ENCODE measurements around the gene ASNSD1.
"Not testable (repeated sequence)": the region's sequence is repeated elsewhere in the genome, so short reads cannot be mapped to it uniquely, and the experiment has no call there.

The ASNSD1 gene

GRCh38 chr2:189648846-189649509 is 12.3 kb upstream of the ASNSD1 start:
- H3K27ac ChIP-seq (ENCODE audit: low read length): no peak overlapping the region
- H3K9ac ChIP-seq (ENCODE audit: low read length): no peak overlapping the region
- H3K36me3 ChIP-seq (replicated peaks; ENCODE audit: low read depth, low read length): no peaks in the 10 kb centered on the region
- no peak overlapping the region for H3K4me2 ChIP-seq (ENCODE audit: low read length)
- H3K4me1 ChIP-seq (ENCODE audit: low read length): no peaks in the 10 kb centered on the region
- no peaks in the 10 kb centered on the region for H3K27me3 ChIP-seq (ENCODE audit: low read depth, low read length)
- no peak overlapping the region for H2AFZ ChIP-seq (ENCODE audit: low read depth, low read length)
- H3K4me3 ChIP-seq (ENCODE audit: low read length): no peak overlapping the region
- no peak for TF ChIP-seq EZH2phosphoT487 (IDR thresholded peaks at IDR 0.05; ENCODE audit: low read depth)
- TF ChIP-seq, protein P1, sequence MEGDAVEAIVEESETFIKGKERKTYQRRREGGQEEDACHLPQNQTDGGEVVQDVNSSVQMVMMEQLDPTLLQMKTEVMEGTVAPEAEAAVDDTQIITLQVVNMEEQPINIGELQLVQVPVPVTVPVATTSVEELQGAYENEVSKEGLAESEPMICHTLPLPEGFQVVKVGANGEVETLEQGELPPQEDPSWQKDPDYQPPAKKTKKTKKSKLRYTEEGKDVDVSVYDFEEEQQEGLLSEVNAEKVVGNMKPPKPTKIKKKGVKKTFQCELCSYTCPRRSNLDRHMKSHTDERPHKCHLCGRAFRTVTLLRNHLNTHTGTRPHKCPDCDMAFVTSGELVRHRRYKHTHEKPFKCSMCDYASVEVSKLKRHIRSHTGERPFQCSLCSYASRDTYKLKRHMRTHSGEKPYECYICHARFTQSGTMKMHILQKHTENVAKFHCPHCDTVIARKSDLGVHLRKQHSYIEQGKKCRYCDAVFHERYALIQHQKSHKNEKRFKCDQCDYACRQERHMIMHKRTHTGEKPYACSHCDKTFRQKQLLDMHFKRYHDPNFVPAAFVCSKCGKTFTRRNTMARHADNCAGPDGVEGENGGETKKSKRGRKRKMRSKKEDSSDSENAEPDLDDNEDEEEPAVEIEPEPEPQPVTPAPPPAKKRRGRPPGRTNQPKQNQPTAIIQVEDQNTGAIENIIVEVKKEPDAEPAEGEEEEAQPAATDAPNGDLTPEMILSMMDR (IDR thresholded peaks at IDR 0.05; ENCODE audit: low read depth, low read length): no peak
- no peaks in the 10 kb centered on the region for H3K79me2 ChIP-seq (ENCODE audit: low read length)
- no peaks in the 10 kb centered on the region for H4K20me1 ChIP-seq (ENCODE audit: insufficient read depth, low read length)
- no peaks in the 10 kb centered on the region for H3K9me3 ChIP-seq (ENCODE audit: insufficient read depth, low read length)

- H3K36me3 ChIP-seq (replicated peaks; ENCODE audit: low read depth, low read length): no peaks in the 10 kb centered on the region
- no peaks in the 10 kb centered on the region for H3K27me3 ChIP-seq (ENCODE audit: low read depth, low read length)
- H3K9ac ChIP-seq (ENCODE audit: low read length): no peak overlapping the region
- no peak overlapping the region for H2AFZ ChIP-seq (ENCODE audit: low read depth, low read length)
- no peak overlapping the region for H3K4me3 ChIP-seq (ENCODE audit: low read length)
- H4K20me1 ChIP-seq (ENCODE audit: insufficient read depth, low read length): no peaks in the 10 kb centered on the region
- H3K27ac ChIP-seq (ENCODE audit: low read length): no peak overlapping the region
- no peaks in the 10 kb centered on the region for H3K4me1 ChIP-seq (ENCODE audit: low read length)
- no peaks in the 10 kb centered on the region for H3K9me3 ChIP-seq (ENCODE audit: insufficient read depth, low read length)
- TF ChIP-seq, protein P1 (IDR thresholded peaks at IDR 0.05; ENCODE audit: low read depth, low read length): no peak
- no peak for TF ChIP-seq EZH2phosphoT487 (IDR thresholded peaks at IDR 0.05; ENCODE audit: low read depth)
- H3K79me2 ChIP-seq (ENCODE audit: low read length): no peaks in the 10 kb centered on the region
- H3K4me2 ChIP-seq (ENCODE audit: low read length): no peak overlapping the region
Measured at GRCh38 chr2:189651284-189651683, 10.0 kb upstream of the ASNSD1 start.

GRCh38 chr2:189653464-189653863 is 7.8 kb upstream of the ASNSD1 start:
- H3K36me3 ChIP-seq (replicated peaks; ENCODE audit: low read depth, low read length); H3K27me3 ChIP-seq (ENCODE audit: low read depth, low read length); H3K9me3 ChIP-seq (ENCODE audit: insufficient read depth, low read length); H3K4me3 ChIP-seq (ENCODE audit: low read length); H2AFZ ChIP-seq (ENCODE audit: low read depth, low read length); H3K4me1 ChIP-seq (ENCODE audit: low read length); H3K4me2 ChIP-seq (ENCODE audit: low read length); H3K27ac ChIP-seq (ENCODE audit: low read length); H3K79me2 ChIP-seq (ENCODE audit: low read length); H3K9ac ChIP-seq (ENCODE audit: low read length); H4K20me1 ChIP-seq (ENCODE audit: insufficient read depth, low read length): not testable (repeated sequence)

DNA sequence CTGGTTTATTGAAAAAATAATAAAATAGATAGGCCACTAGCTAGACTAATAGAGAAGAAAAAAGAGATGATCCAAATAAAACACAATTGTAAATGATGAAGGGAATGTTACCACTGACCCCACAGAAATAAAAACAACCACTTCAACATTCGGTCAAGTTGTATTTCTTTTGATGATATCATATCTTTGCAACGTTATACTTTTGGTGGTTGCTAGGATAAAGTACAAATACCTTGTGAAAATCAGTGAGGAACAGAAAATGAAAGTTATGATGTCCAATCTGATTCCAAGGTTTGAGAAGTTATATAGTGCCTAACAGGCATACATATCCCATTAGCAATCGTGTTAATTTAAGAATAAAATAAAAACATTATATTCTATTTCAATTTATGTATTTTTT is 6.6 kb upstream of the ASNSD1 start:
- Histone ChIP-seq H3K9me3 (ENCODE audit: insufficient read depth, low read length) (no peaks in the 10 kb centered on the region), H3K4me3 (ENCODE audit: low read length) (no peak overlapping the region), H2AFZ (ENCODE audit: low read depth, low read length) (no peak overlapping the region), H3K9ac (ENCODE audit: low read length) (no peak overlapping the region), H3K27me3 (ENCODE audit: low read depth, low read length) (no peaks in the 10 kb centered on the region), H3K79me2 (ENCODE audit: low read length) (no peaks in the 10 kb centered on the region), H3K4me1 (ENCODE audit: low read length) (peaks cover 10% of the 10 kb centered on the region; the same call in 1 of the 2 replicates), H3K4me2 (ENCODE audit: low read length) (no peak overlapping the region), H4K20me1 (ENCODE audit: insufficient read depth, low read length) (no peaks in the 10 kb centered on the region), H3K27ac (ENCODE audit: low read length) (no peak overlapping the region), H3K36me3 (replicated peaks; ENCODE audit: low read depth, low read length) (no peaks in the 10 kb centered on the region)
- TF ChIP-seq, protein P1 (IDR thresholded peaks at IDR 0.05; ENCODE audit: low read depth, low read length): no peak
- TF ChIP-seq EZH2phosphoT487 (IDR thresholded peaks at IDR 0.05; ENCODE audit: low read depth): no peak
